ENCODE results near the gene TMTC1.
"Not testable (repeated sequence)": the region's sequence is repeated elsewhere in the genome, so short reads cannot be mapped to it uniquely, and the experiment has no call there.

Gene TMTC1

DNA sequence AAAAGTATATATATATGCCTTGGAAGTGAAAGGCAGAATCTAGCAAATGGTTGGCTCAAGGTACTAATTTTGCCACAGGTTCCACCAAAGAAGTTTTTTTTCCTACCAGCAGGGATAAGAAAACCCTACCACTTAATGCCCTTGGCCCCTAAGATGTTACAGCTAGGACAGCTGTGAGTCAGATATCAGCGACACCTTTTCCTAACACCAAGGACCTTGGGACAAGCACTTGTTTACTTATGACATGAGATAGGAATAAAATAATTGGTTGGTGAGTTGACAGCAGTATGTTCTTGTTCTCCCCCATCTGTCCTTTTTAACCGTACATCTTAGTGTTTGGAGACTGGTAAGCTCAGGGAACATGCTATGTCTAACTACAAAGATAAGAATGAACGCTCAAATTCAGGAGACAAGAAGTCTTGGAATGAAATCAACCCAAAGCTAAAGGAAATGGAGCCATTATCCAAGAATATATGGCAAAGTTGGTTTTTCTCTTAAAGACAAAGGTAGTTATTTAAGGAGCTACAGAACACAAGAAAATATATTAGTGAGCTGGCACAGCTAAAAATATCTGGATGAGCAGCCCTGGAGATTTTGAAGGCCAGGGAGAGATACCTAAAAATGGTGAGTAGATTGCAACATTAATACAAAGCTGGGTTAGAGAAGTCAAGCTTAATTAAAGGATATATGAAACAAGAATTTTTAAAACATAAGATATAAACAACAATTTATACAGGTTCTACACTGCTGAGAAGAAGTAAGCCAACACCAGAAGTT is 126.8 kb downstream of the TMTC1 start:
- DNase-seq = no peak

DNA sequence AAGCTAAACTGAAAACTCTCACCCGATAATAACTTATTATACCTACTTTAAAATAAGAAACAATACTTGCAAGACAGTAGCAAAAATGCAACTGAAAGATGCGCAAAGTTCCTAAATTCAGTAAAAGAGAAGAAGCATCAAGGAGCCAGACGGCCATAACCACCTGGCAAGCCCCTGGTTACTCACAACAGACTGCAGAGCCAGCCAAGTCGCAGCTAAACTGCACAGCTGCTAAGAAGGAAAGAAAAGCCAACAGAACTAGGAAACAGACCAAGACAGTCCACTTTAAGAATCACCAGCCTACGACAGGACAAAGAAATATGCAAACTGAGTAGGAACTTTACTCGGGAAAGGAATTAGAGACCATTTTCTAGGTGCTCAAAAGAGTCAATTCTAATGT is 127.9 kb downstream of the TMTC1 start:
- DNase-seq = no peak

DNA sequence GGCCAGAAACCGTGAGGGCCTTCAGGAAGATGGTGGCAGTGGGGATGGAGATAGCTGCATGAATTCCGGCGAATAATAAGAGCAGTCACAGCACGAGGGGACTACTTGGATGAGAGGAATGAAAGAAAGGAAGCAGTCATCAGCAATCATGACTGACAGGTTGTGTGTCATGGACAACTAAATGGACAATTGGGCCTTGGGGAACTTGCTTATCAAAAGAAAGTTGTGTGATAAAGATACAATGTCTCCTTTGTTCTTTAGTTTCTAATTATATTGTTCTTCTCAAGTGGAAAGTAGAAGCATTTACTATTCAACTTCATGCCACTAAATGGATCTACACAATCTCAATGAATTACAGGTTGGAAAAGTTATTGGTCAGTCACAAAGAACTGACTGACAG is 130.5 kb downstream of the TMTC1 start:
- DNase-seq = no peak

DNA sequence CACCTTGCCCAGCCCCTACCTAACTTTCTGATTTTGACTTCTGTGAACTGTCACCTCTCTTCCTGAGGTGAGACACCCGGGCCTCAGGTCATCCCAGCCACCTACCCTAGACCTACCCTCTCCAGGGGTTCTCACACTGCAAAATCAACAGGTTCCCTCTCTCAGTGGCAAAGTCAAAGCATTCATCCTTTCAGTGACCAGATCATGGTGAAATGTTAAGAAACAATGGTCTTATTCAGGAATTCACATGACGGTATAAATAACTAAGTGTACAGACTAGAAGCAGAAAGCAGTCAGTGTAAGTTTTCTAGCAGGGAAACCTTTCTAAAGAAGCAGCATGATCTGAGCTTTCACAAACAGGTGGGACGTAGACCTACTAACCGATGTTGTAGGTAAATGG is 133.4 kb downstream of the TMTC1 start:
- no peak for DNase-seq

DNA sequence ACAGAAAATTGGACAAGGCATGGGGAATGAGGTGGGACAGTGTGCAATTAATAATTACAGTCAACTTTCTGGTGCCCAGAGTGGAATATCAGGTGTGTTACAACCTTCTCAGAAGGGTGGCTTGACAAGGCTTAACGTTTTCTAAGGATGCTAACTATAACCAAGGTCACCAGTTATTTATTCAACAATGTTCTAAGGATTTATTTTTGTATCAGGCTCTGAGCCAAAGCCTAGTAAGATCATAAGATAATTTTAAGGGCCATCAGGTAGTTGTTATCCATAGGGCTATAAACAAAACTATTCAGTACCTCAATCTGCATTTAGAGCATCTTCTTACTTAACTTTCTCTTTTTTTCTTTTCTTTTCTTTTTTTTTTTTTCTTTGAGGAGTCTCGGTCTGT is 134.0 kb downstream of the TMTC1 start:
- no peak for DNase-seq

DNA sequence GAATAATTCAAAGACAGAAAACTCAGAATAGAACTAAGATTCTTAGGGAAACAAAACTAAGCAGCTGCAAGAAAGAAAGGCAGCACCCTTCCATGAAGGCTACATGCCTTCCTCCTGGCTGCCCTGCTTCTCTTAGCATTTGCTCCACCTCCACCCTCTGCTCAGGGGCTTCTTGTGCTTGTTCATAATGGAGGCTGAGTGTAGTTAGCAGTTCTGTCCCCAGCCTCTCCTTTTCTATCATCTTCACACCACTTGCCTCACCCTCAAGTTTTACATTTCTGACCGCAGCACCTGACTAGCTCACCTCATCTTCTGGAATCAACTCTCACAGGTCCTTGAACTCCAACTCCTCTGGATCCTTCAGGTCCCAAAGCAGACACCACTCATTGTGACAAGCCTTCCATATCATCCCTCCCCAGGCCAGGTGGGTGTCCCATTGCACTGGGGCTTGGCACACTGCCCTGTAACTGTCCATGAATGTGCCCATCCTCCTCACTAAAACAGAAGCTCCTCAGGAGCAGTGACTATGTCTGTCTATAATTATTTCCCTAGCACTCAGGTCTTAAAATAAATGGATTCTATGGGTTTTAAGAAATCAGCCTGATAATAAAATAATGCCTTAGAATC is 139.1 kb downstream of the TMTC1 start:
- no peak for DNase-seq

DNA sequence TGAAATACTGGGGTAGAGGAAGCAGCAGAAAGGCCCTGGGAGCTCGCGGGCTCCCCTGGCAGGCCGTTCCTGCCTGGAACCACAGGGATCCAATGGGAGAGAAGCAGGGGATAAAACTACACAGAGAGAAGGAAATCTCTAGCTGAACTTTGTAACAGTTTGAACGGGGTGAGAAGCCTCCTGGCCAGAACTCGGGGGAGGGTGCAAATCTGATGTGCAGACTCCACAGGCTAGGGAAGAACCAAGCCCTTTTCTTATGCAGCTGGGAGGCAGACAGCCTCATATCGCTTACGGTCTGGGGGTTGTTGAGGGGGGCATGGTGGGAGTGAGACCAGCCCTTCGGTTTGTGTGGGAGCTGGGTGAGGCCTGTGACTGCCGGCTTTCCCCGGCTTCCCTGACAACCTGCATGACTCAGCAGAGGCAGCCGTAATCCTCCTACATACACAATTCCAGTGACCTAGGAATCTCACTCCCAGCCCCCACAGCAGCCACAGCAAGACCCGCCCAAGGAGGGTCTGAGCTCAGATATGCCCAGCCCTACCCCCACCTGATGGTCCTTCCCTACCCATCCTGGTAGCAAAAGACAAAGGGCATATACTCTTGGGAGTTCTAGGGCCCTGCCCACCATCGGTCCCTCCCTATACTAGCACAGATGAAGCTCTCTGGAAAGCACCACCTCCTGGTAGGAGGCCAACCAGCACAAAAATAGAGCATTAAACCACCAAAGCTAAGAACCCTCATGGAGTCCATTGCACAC is 143.0 kb downstream of the TMTC1 start:
- no peak for DNase-seq

DNA sequence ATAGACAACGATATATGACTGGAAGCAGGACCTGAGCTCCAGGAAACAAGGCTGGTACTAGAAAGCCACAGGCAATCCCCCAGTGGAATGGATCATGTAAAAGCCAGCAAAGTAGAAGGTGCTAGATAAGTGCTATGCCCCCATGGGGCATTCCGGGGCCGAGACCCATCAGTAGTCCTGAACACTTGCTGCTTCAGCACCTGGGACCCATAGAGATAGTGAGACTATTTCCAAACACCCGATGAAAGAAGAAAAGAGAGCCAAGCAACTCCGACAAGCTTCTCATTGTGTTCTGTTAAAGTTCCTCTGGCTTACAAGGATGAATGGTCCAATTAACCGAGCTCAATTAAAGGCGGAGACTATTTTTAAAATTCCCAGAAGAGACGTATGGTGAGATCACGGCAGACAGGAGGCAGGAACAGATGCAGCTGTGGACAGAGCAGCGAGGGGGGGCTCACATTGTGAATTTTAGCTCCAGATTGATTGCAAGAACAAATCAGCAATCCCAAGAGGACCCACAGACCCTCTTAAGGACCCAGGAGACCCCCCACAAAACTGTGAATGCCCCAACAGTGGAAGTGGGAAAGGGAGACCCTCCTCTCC is 143.7 kb downstream of the TMTC1 start:
- no peak for DNase-seq

DNA sequence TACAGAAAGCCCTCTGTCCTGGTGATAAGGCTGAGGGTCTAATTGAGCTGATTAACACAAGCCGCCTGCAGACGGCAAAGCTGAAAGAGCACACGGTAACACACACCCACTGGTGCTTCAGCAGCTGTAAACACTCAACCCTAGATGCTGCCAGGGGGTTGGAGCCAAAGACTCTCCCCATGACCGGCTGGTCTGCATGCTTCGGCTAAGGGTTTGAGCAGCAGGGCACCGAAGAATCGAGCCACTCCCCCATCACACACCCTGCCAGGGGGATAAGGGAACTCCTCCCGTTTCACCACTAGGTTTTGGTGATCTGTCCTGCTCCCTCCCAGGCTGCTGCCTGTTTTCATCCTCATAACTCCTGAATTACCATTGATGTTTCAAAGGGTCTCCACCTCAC is 145.2 kb downstream of the TMTC1 start:
- DNase-seq = no peak

DNA sequence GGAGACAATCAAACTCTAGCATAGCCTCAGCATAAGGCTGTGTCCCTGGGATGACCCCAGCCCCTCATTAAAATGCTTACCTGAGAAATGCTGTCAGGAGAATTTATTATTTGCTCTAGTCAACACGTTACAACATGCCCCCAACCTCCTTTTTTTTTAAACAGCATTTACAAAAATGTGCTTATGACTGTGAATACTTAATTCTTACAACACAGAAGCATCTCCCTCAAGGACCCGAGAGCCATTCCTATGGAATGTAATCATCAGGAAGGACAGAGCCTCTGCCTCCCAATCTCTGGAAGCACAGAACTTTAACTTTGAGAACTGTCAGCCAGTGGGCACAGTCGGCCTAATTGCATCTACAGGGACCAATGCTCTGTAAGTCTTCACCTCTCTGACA is 149.7 kb downstream of the TMTC1 start:
- no peak for DNase-seq

DNA sequence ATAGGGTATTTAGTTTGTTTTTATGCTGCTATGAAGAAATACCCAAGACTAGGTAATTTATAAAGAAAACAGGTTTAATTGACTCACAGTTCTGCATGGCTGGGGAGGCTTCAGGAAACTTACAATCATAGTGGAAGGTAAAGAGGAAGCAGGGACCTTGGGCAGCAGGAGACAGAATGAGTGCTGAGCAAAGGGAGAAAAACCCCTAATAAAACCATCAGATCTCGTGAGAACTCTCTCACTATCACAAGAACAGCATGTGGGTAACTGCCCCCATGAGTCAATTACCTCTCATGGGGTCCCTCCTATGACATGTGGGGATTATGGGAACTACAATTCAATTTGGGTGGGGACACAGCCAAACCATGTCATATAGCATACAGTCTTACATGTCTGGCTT is 153.6 kb downstream of the TMTC1 start:
- DNase-seq = not testable (repeated sequence)

DNA sequence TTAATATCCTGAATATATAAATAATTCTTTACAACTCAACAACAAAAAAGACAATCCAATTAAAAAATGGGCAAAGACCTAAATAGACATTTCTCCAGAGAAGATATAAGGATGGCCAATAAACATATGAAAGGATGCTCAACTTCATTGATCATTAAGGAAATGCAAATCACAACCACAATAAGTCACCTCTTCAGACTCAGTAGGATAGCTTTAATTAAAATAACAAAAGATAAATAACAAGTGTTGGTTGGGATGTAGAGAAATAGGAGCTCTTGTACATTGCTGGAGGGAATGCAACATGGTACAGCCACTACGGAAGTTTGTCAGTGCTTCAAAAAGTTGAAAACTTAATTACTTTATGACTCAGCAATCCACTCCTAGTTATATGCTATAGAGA is 156.5 kb downstream of the TMTC1 start:
- DNase-seq = no peak

DNA sequence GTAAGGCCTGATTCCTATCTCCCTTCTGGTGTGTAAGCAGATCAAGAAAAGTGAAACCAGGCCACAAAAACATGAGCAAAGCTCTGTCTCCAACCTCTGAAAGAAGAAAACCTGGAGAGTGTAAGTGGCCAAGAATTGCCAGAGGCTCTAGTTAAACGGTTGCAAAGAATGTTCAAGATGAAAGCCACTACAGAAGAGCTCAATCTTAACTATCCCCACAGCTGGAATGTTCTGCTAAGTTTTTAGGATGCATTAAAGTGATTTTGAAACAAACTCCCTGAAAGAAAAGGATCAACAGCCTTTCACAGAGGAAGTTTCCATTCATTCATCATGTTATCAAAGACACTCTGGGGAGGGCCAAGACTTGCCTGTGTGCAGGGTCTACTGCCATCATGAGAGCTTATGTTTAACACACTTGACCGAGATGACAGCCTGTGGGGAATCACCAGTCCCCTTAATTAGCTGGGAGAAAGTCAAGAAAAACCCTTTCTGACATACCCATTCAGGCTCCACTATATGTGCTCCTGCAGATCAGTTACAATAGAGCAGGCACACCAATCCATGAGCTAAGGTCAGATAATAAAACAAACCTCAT is 158.3 kb downstream of the TMTC1 start:
- DNase-seq = no peak

DNA sequence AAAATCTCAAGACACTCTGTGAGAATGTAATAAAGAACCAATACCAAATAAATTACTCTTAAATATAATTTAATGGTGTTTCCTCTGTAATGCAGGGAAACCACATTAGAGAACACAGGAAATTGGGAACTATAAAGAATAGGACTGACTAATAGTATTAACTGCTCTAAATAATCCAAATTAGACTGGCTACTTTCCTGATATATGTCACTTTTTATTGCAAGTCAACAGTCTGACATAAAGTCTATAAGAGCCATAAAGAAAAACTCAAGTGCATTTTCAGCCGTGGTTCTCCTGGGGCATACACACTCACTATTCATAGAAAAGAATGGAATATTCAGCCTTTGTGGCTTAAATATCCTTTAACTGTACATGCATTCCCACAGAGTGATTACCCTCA is 161.5 kb downstream of the TMTC1 start:
- no peak for DNase-seq

DNA sequence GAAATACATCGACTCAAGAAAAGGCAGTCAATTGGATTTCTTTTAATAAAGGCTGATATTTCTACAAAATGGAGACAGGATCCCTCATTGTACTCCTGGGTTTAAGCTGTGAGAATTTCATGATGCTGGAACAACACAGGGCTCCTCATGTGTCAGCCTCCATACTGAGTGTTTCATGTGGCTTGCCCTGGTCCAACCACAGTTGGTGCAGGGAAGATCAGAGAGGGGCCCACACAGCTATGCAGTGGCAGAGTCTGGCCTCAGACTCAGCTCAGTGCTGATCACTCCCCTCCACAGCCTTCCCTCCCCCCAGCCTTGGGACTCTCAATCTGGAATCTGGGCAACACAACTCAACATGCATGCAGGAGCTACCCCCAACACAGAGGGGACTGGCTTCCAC is 163.7 kb downstream of the TMTC1 start:
- no peak for DNase-seq

DNA sequence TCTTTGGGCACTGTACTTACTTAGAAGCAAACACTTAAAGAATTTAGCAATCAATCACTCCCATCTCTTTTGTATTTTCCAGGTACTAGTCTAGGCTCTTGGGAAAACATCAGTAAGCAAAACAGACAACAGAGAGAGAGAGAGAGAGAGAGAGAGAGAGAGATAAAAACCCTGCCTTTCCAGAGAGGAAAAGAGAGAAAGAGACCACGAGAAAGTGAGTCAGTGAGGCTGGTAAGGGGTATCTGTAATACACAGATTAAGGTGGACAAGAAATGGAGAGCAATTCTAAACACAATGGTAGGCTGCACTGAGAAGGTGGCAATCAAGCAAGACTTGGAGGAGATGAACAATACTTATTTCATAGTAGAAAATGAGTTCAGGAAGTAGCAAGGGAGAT is 166.3 kb downstream of the TMTC1 start:
- no peak for DNase-seq

DNA sequence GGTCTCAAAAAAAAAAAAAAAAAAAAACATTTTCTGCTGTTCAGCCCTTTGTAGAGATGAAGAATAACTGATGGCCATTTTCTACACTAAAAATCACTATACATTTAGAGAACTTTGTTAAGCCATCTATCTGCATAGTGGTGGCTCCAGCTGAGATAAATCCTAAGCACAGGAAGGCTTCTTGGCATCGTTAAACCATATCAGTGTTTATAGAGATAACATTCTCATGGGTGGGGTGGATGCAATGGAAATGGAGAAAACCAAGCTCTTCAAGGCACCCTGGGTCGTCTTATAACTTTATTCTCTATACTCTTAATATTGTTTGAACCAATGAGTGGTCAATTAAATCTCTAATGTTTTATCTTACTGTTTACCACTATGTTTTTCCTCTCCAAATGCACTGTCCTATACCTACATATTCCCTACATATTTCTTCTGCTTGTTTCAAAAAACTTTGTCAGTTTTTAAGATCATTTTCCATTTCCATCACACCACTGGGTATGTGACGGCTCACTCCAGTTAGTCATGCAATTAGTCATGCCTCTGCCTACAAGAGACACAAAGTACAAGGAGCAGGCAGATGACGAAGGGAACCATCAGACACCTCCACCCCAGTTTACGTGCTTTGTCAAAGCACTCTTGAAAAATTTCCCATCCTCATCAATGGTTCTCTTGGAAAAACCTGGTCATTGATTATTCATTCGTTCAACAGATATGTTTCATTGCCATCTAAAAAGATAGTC is 166.9 kb downstream of the TMTC1 start:
- DNase-seq = no peak

DNA sequence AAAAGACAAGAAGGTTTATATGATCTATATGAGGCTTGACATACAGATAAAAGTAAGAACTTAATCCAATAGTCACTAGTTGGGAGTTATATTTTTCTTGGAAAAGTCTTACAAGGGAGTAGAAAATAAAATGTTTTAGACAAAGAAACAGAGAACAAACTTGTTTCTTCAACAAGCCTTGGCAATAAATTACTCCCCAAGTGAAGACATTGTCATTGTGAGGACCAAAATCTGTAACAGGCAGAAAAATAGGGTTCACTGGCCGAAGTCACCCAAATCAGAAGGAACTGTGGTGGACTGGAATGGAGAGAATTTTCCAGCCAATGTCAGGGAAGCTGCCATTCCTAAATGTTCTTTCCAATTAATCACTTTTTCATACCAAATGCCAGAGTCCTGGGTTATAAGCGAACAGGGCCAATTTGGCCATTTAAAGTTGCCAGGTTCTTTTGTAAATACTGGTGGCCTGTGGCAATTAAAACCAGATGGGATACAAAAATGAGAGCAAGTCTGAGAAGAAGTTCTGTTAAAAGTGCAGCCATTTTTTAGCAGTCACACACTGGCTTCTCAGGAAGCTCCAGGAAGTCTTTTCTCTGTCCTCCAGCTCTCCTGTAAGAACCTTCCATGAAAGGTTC is 168.9 kb downstream of the TMTC1 start:
- DNase-seq = no peak

DNA sequence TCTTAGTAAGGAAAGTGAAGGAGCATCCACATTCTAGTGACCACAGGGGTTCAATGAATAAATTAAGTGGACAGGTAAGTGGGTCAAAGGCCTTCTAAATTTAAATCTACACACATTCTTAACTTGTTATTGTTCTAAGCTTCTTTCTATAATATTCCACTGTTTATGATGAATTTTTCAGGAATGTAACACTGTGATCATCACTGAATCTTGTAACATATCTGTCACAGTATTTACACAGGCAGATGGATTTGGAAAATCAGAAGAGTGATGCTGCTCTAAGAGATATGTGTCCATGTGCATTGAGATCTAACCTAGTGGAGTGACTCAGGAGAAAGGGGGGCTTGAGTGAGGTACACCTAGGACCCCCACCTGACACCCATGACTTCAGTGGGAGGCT is 170.8 kb downstream of the TMTC1 start:
- DNase-seq = no peak

DNA sequence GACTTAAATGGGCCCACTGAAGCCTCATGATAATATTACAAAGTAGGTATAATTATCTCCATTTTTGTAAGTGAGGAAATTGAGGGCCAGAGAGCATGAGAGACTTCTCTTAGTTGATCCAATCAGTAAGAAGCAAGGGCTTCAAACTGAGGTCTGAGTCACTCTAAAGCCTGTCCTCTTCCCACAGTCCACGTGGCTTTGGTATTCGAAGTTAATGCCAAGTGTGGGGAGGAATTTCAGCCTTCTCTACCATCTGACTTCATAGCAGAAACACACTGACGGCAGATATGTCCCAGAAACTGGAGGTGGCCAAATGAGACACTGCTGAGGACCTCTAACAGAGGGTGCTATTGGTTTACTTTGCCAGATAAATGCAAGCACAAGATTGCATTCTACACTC is 171.8 kb downstream of the TMTC1 start:
- DNase-seq = no peak

DNA sequence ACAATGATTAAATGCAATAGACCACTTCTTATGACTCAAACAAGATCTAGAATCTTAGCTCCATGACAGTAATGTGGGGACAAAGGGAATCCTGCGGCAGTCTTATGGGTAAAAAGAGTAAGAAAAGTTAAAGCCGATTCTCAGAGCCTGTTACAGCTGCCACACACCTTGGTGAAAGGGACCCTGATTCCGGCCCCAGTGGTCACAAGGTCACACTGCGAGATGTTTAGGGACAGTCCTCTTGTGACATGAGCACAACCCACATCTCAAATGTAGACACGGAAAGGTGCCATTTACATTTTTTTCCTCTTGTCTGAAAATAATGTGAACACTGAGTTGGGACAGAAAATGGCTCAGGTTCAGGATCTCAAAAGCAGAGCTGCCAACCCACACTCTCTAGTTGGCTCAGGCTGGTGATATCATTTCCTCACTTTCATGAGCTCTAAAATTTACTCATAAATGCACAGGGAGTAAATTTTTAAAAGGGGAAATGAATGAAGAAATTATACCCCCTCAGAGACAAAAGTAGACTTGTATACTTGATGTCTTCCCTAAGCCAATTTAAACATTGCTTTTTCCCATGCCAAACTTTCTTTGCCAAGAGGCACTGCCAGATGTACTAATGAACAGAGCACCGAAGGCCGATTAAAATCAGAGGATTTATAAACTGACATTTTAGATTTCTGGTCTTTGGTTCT is 173.1 kb downstream of the TMTC1 start:
- DNase-seq = no peak
